B cell (primary cell): Measurements from ENCODE around the gene RUNDC1.

Source experiments
- EZH2 ChIP-seq: IDR thresholded peaks from 2 replicates; pipeline ENCODE4 v1.6.1; 2012; ENCODE audit warnings: borderline replicate concordance, low read depth, mild to moderate bottlenecking, moderate library complexity, low read length; ENCODE audit not compliant: insufficient read depth, poor library complexity, severe bottlenecking
- TF ChIP-seq, protein P1 (sequence below): fragments of 200-600 bp; IDR thresholded peaks from one replicate; pipeline ENCODE4 v1.8.0; 2022; ENCODE audit warnings: antibody characterized with exemption, mild to moderate bottlenecking

DNA sequence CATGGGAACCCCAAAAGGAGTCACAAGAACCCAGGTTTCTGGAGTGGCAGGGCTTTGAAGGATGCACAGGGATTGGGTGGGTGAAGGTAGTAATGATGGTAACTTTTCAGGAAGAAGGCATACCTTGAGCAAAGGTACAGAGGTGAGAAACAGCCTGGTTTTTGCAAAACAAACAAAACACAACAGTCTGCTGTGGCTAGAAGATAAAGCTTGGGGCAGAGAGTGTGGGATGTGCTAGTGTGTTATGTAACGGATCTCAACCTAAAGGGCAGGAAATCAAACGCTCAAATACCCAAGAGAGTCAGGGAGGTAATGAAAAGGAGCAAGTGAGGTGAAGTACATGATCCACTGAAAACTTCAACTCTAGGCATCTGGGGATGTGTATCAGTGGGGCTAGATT, 5.1 kb upstream of the RUNDC1 start:
- TF ChIP-seq, protein P1, sequence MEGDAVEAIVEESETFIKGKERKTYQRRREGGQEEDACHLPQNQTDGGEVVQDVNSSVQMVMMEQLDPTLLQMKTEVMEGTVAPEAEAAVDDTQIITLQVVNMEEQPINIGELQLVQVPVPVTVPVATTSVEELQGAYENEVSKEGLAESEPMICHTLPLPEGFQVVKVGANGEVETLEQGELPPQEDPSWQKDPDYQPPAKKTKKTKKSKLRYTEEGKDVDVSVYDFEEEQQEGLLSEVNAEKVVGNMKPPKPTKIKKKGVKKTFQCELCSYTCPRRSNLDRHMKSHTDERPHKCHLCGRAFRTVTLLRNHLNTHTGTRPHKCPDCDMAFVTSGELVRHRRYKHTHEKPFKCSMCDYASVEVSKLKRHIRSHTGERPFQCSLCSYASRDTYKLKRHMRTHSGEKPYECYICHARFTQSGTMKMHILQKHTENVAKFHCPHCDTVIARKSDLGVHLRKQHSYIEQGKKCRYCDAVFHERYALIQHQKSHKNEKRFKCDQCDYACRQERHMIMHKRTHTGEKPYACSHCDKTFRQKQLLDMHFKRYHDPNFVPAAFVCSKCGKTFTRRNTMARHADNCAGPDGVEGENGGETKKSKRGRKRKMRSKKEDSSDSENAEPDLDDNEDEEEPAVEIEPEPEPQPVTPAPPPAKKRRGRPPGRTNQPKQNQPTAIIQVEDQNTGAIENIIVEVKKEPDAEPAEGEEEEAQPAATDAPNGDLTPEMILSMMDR: no peak
- TF ChIP-seq EZH2: no peak
